ENCODE measurements around the gene SSBP3.

The SSBP3 gene

GRCh38 chr1:54178296-54179070, 227.7 kb downstream of the SSBP3 start:
- no peak for DNase-seq (ENCODE audit: low read depth in 2 of 2)

- DNase-seq (ENCODE audit: low read depth in 2 of 2) = no peak
Observed at GRCh38 chr1:54177726-54178125, 228.5 kb downstream of the SSBP3 start.

- no peak for DNase-seq (ENCODE audit: low read depth in 2 of 2)
Observed at GRCh38 chr1:54176621-54177327, 229.4 kb downstream of the SSBP3 start.
